HG02571 (cell line): ENCODE measurements around the gene ITSN2.
"Not testable (repeated sequence)": the region's sequence is repeated elsewhere in the genome, so short reads cannot be mapped to it uniquely, and the experiment has no call there.

Experiments used
- ATAC-seq: cut with Tn5 transposase; IDR thresholded peaks from one replicate; pipeline ENCODE4 v1.9.1; 2021; ENCODE audit warnings: mild to moderate bottlenecking, moderate library complexity; ENCODE audit not compliant: unreplicated experiment

ITSN2 gene

GRCh38 chr2:24360050-24360962 lies at the start of gene ITSN2:
Gene ITSN2, minus strand, starts transcription at chr2:24360536. Its CDS starts 32,454 bp downstream, at chr2:24328082.
- ATAC-seq = peak; percentile 69

DNA sequence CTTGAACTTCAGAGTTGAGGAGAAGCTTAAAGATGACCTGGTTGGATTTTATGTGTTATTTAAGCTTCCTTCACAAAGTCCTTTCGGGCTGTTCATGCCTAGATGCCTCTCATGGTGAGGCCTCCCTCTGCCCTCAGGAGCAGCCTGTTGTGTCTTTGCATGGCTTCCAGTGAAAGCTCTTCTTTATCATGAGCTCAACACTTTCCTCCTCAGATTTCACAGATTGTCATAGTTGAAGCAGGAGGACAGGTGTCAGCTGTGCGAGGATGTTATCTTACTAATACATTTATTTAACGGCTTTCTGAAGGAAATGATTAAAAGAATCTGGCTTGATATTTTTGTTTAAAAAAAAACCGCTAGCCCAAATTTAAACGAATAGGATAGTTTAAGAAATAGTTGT lies 48.8 kb upstream of the ITSN2 start:
- no peak for ATAC-seq

DNA sequence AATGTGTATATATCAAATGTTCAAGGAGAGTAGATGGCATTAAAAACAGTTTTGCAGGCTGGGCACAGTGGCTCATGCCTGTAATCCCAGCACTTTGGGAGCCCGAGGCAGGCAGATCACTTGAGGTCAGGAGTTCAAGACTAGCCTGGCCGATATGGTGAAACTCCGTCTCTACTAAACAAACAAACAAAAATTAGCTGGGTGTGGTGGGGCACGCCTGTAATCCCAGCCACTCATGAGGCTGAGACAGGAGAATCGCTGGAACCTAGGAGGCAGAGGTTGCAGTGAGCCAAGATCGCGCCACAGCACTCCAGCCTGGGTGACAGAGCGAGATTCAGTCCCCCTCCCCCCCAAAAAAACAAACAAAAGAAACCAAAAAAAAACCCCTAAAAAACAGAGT lies 48.4 kb upstream of the ITSN2 start:
- ATAC-seq = not testable (repeated sequence)

DNA sequence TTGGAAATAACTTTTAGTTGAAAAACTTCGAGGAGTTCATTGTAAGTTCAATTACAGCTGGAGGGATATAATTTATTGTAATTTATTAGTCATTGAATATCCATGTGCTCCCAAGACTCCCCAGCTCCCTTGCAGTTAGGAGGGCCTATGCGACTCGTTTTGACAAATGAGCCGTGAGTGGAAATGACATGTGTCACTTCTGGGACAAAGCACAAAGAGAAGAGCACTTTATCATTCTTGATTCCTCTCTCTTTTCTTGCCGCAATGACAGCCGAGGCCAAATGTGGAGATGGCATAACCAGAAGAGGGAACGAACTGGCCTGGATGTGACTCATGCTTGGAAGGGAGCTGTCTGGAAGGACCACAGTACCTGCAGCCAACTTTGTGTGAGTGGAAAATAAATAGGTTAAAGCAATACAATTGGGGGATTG lies 44.2 kb upstream of the ITSN2 start:
- no peak for ATAC-seq

DNA sequence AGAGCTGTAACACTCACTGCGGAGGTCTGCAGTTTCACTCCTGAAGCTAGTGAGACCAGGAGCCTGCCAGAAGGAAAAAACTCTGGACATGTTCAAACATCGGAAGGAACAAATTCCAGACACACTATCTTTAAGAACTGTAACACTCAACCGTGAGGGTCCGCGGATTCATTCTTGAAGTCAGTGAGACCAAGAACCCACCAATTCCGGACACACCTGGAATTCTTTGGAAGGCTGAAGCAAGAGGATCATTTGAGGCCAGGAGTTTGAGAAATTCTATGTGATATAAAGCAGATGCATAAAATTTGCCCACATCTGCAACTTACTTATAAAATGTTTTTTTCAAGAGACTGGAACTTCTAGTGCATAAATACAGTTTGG lies 43.5 kb upstream of the ITSN2 start:
- no peak for ATAC-seq

DNA sequence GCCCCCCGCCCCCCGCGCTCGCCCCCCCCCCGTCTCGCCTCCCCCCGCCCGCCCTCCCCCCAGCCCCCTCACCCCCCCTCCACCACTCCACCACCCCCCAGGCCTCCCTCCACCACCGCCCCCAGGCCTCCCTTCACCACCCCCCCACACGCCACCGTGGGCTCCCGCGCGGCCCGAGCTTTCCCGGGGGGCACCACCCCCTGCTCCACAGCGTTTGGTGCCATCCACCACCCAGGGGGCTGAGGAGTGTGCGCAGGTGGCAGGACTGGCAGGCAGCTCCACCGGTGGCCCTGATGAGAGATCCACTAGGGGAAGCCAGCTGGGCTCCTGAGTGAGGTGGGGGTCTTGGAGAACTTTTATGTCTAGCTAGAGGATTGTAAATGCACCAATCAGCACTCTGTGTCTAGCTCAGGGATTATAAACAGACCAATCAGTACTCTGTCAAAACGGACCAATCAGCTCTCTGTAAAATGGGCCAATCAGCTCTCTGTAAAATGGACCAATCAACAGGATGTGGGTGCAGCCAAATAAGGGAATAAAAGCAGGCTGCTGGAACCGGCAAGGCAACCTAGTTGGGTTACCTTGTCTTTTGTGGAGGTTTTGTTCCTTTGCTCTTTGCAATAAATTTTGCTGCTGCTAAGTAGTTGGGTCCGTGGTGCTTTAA lies 43.0 kb upstream of the ITSN2 start:
- no peak for ATAC-seq

GRCh38 chr2:24402242-24403097 lies 42.1 kb upstream of the ITSN2 start:
- ATAC-seq = no peak

DNA sequence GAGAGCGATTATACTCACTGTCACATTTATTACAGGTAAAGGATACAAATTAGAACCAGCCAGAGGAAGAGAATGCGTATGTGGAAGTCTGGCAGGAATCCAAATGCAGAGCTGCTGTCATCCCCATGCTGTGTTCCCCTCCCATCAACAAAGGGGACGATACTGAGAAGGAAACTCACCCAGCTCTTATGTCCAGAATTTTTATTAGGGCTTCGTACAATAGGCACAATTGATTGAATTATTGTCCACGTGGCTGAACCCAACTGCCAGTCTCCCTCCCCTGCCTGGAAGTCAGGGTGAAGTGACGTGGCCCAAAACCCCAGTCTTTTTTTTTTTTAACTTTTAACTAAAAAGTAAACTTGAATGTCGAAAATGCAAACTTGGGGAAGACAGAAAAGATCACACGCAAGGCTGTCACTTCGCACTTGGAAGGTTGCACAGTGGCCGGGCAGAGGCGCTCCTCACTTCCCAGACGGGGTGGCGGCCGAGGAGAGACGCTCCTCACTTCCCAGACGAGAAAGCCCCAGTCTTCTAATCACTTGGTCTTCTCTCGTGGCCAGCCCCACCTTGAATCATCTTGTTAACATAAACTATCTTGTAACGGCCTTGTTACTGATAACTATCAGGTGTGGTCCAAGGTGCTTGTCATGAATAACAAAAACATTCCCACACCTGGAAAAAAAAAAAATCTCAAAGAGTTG lies 40.0 kb upstream of the ITSN2 start:
- ATAC-seq = no peak

GRCh38 chr2:24399434-24400206 lies 39.3 kb upstream of the ITSN2 start:
- no peak for ATAC-seq

GRCh38 chr2:24394998-24395397 lies 34.7 kb upstream of the ITSN2 start:
- no peak for ATAC-seq

- ATAC-seq = no peak
Measured at GRCh38 chr2:24392542-24393059, 32.3 kb upstream of the ITSN2 start.

DNA sequence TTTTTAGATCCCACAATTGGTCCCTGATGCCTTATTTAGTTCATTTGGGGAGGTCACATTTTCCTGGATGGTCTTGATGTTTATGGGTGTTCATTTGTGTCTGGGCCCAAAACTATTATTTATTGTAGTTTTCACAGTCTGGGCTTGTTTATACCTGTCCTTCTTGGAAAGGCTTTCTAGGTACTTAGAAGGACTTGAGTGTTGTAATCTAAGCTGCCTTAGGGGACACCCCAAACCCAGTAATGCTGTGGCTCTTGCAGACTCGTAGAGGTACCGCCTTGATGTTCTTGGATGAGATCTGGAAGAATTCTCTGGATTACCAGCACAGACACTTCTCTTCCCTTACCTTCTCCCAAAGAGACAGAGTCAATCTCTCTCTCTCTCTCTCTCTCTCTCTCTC lies 25.0 kb upstream of the ITSN2 start:
- ATAC-seq = no peak

- no peak for ATAC-seq
Measured at GRCh38 chr2:24382363-24383073, 22.2 kb upstream of the ITSN2 start.

GRCh38 chr2:24380820-24381219 lies 20.5 kb upstream of the ITSN2 start:
- no peak for ATAC-seq

GRCh38 chr2:24375349-24376087 lies 15.2 kb upstream of the ITSN2 start:
- ATAC-seq = no peak

- no peak for ATAC-seq
Measured at GRCh38 chr2:24374301-24374700, 14.0 kb upstream of the ITSN2 start.

GRCh38 chr2:24372033-24372432 lies 11.7 kb upstream of the ITSN2 start:
- no peak for ATAC-seq

DNA sequence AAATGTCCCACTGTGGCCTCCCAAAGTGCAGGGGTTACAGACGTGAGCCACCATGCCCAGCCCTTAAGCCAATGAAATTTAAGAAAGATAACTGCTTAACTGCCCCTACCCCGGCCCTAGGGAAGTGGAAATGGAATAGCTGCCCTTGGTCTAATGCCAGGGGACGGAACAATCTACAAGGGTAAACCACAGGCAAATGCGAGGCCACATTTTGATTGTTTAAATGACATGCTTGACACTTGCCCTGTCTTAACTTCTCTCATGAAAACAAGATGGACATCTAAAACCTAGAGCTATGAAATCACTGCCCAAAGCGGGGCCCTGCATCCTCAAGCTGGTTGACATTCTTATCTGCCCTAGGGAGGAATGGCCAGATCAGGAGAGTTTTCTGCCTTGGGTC lies 5.5 kb upstream of the ITSN2 start:
- no peak for ATAC-seq
